ENCODE data around the gene LEP.
"Not testable (repeated sequence)": the region's sequence is repeated elsewhere in the genome, so short reads cannot be mapped to it uniquely, and the experiment has no call there.

Gene LEP

GRCh38 chr7:128231677-128232076 lies 9.4 kb upstream of the LEP start:
- Histone ChIP-seq H3K9me3 (ENCODE audit: insufficient read depth, low read depth, low read length) (no peaks in the 10 kb centered on the region), H3K27me3 (ENCODE audit: insufficient read depth, low read length) (no peaks in the 10 kb centered on the region), H3K9ac (ENCODE audit: low read depth, low read length) (no peak overlapping the region), H3K4me3 (ENCODE audit: low read length) (no peak overlapping the region), H3K27ac (ENCODE audit: low read depth, low read length) (no peak overlapping the region), H3K36me3 (ENCODE audit: insufficient read depth, low read length) (no peaks in the 10 kb centered on the region), H3K4me1 (ENCODE audit: insufficient read depth, low read length) (no peaks in the 10 kb centered on the region; the same call in none of the 2 replicates)
- 88% methylated on average over 6 of the region's 6 CpGs for WGBS

GRCh38 chr7:128233471-128233870 lies 7.6 kb upstream of the LEP start:
- no peaks in the 10 kb centered on the region for H3K27me3 ChIP-seq (ENCODE audit: insufficient read depth, low read length)
- H3K4me1 ChIP-seq (ENCODE audit: insufficient read depth, low read length): no peaks in the 10 kb centered on the region; the same call in none of the 2 replicates
- WGBS: 77% methylated on average over 5 of the region's 5 CpGs
- H3K4me3 ChIP-seq (ENCODE audit: low read length): no peak overlapping the region
- H3K9ac ChIP-seq (ENCODE audit: low read depth, low read length): no peak overlapping the region
- no peaks in the 10 kb centered on the region for H3K9me3 ChIP-seq (ENCODE audit: insufficient read depth, low read depth, low read length)
- H3K27ac ChIP-seq (ENCODE audit: low read depth, low read length): no peak overlapping the region
- H3K36me3 ChIP-seq (ENCODE audit: insufficient read depth, low read length): no peaks in the 10 kb centered on the region

DNA sequence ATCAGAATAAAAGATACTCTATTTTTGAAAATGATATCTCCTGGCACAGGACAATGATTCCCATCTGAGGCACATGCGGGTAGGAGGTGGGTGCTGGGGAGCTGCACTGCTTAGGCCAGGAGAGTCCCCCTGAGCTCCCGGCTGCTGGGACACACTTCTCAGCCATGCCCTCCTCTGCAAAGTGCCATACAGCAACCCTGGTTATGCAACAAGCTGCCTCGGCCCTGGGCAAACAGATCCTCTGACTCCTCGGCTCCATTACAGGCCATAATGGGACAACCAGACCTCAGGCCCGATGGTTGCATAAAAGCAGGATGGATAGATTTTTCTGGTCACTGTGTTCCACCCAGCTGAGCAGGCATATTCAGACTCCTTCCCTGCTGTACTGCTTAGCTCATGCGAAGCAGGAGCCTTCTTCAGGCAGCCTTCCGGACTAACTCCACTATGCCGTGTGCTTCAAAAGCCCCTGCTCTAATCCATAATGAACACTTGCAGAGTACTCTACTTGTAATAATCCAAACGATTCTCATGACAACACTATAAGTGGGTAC lies 6.5 kb upstream of the LEP start:
- H3K4me1 ChIP-seq (ENCODE audit: insufficient read depth, low read length): no peaks in the 10 kb centered on the region; the same call in none of the 2 replicates
- no peaks in the 10 kb centered on the region for H3K27me3 ChIP-seq (ENCODE audit: insufficient read depth, low read length)
- no peak overlapping the region for H3K9ac ChIP-seq (ENCODE audit: low read depth, low read length)
- WGBS: 90% methylated on average over 9 of the region's 9 CpGs
- no peak overlapping the region for H3K27ac ChIP-seq (ENCODE audit: low read depth, low read length)
- H3K36me3 ChIP-seq (ENCODE audit: insufficient read depth, low read length): no peaks in the 10 kb centered on the region
- no peak overlapping the region for H3K4me3 ChIP-seq (ENCODE audit: low read length)
- H3K9me3 ChIP-seq (ENCODE audit: insufficient read depth, low read depth, low read length): peaks cover 7% of the 10 kb centered on the region; the same call in 1 of the 2 replicates

DNA sequence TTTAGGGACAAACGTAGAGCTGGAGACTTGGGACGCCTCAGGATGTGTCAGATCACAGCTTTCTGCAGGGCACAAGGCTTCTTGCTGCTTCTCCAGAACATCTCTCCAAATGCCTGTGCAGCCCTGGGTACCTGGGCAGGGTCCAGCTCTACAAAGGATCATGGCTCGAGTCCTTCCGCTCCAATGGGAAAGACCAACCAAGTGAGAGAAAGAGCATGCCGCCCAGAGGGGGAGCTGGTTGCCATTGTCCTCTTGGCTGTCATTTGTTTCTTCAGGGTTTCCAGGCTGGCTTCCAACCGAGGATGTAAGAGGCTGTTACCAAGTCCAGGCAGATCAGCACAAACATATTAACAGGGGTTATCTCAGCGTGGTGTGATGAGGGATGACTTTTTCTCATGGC lies 5.6 kb upstream of the LEP start:
- H3K27ac ChIP-seq (ENCODE audit: low read depth, low read length): no peak overlapping the region

GRCh38 chr7:128236924-128237586 lies 4.0 kb upstream of the LEP start:
- Histone ChIP-seq H3K9me3 (ENCODE audit: insufficient read depth, low read depth, low read length) (peaks cover 12% of the 10 kb centered on the region), H3K27me3 (ENCODE audit: insufficient read depth, low read length) (no peaks in the 10 kb centered on the region), H3K4me1 (ENCODE audit: insufficient read depth, low read length) (no peaks in the 10 kb centered on the region; the same call in 1 of the 2 replicates), H3K9ac (ENCODE audit: low read depth, low read length) (no peak overlapping the region), H3K4me3 (ENCODE audit: low read length) (no peak overlapping the region), H3K27ac (ENCODE audit: low read depth, low read length) (no peak overlapping the region), H3K36me3 (ENCODE audit: insufficient read depth, low read length) (no peaks in the 10 kb centered on the region)
- 86% methylated on average over 1 of the region's 1 CpG for WGBS

More for the DNA sequence above, 5.6 kb upstream of the LEP start:
- WGBS: 75% methylated on average over 7 of the region's 7 CpGs
- Histone ChIP-seq H3K9me3 (ENCODE audit: insufficient read depth, low read depth, low read length) (peaks cover 11% of the 10 kb centered on the region), H3K4me1 (ENCODE audit: insufficient read depth, low read length) (no peaks in the 10 kb centered on the region; the same call in 1 of the 2 replicates), H3K9ac (ENCODE audit: low read depth, low read length) (no peak overlapping the region), H3K4me3 (ENCODE audit: low read length) (no peak overlapping the region), H3K27me3 (ENCODE audit: insufficient read depth, low read length) (no peaks in the 10 kb centered on the region), H3K36me3 (ENCODE audit: insufficient read depth, low read length) (no peaks in the 10 kb centered on the region)

DNA sequence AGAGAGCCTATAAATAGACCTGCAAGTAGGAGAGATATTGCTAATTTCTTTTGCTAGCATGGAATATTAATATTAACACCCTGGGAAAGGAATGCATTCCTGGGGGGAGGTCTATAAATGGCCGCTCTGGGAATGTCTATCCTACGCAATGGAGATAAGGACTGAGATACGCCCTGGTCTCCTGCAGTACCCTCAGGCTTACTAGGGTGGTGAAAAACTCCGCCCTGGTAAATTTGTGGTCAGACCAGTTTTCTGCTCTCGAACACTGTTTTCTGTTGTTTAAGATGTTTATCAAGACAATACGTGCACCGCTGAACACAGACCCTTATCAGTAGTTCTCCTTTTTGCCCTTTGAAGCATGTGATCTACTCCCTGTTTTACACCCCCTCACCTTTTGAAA lies 1.9 kb upstream of the LEP start:
- not testable (repeated sequence) for H3K4me1 ChIP-seq (ENCODE audit: insufficient read depth, low read length); H3K4me3 ChIP-seq (ENCODE audit: low read length); H3K36me3 ChIP-seq (ENCODE audit: insufficient read depth, low read length); H3K9ac ChIP-seq (ENCODE audit: low read depth, low read length); H3K27me3 ChIP-seq (ENCODE audit: insufficient read depth, low read length); H3K27ac ChIP-seq (ENCODE audit: low read depth, low read length)
- 81% methylated on average over 7 of the region's 7 CpGs for WGBS
- H3K9me3 ChIP-seq (ENCODE audit: insufficient read depth, low read depth, low read length): peaks cover 12% of the 10 kb centered on the region

- no peaks in the 10 kb centered on the region for H3K27me3 ChIP-seq (ENCODE audit: insufficient read depth, low read length)
- H3K4me1 ChIP-seq (ENCODE audit: insufficient read depth, low read length): no peaks in the 10 kb centered on the region
- no peak overlapping the region for H3K4me3 ChIP-seq (ENCODE audit: low read length)
- peaks cover 12% of the 10 kb centered on the region for H3K9me3 ChIP-seq (ENCODE audit: insufficient read depth, low read depth, low read length)
- H3K36me3 ChIP-seq (ENCODE audit: insufficient read depth, low read length): no peaks in the 10 kb centered on the region
- H3K9ac ChIP-seq (ENCODE audit: low read depth, low read length): no peak overlapping the region
- no peak overlapping the region for H3K27ac ChIP-seq (ENCODE audit: low read depth, low read length)
- 95% methylated on average over 11 of the region's 11 CpGs for WGBS
Measured at GRCh38 chr7:128242661-128243060, 1.6 kb downstream of the LEP start.

- Histone ChIP-seq H3K27ac (ENCODE audit: low read depth, low read length) (no peak overlapping the region), H3K36me3 (ENCODE audit: insufficient read depth, low read length) (no peaks in the 10 kb centered on the region), H3K27me3 (ENCODE audit: insufficient read depth, low read length) (no peaks in the 10 kb centered on the region), H3K9me3 (ENCODE audit: insufficient read depth, low read depth, low read length) (peaks cover 12% of the 10 kb centered on the region), H3K4me3 (ENCODE audit: low read length) (no peak overlapping the region), H3K9ac (ENCODE audit: low read depth, low read length) (no peak overlapping the region), H3K4me1 (ENCODE audit: insufficient read depth, low read length) (no peaks in the 10 kb centered on the region)
- 90% methylated on average over 7 of the region's 7 CpGs for WGBS
Measured at GRCh38 chr7:128243273-128243672, 2.2 kb downstream of the LEP start.

DNA sequence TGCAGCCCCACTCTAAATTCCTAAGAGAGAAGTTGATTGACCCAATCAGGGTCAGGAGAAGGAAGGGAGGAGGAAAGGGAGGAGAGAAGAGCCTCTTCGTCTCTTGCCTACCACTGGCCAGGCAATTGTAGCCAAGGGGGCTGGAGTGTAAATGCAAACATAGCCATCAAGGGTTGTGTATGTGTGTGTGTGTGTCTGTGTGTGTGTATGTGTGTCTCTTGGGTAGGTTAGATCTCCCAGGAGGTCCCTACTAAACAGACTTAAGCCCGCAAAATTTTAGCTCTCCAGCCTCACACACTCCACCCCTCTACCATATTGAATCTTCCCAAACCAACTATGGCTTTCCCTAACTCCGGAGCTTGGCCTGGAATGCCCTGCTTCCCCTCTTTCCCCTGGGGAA lies 3.8 kb downstream of the LEP start:
- peaks cover 5% of the 10 kb centered on the region for H3K9me3 ChIP-seq (ENCODE audit: insufficient read depth, low read depth, low read length)
- no peak overlapping the region for H3K4me3 ChIP-seq (ENCODE audit: low read length)
- no peaks in the 10 kb centered on the region for H3K27me3 ChIP-seq (ENCODE audit: insufficient read depth, low read length)
- no peaks in the 10 kb centered on the region for H3K36me3 ChIP-seq (ENCODE audit: insufficient read depth, low read length)
- 92% methylated on average over 3 of the region's 3 CpGs for WGBS
- H3K4me1 ChIP-seq (ENCODE audit: insufficient read depth, low read length): no peaks in the 10 kb centered on the region
- H3K27ac ChIP-seq (ENCODE audit: low read depth, low read length): no peak overlapping the region
- no peak overlapping the region for H3K9ac ChIP-seq (ENCODE audit: low read depth, low read length)

DNA sequence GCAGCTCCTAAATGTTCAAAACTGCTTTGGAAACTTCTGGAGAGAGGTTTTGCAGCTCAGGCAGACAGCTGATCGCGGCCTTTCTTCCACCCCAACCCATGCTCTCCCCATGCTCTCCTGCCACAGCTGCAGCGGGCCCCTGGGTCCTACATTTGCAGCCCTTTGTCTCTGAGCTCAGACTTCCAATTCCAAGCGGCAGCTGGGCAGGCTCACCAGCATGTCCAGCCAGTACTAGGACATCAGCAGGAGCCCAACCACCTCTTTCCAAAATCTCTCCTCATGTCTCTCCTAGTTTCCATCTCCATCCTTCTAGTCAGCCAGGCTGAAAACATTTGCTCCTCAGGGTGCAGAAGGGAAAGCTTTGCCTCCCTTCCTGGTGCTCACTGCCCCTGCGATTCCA lies 6.0 kb downstream of the LEP start:
- Histone ChIP-seq H3K9ac (ENCODE audit: low read depth, low read length) (no peak overlapping the region), H3K27me3 (ENCODE audit: insufficient read depth, low read length) (no peaks in the 10 kb centered on the region), H3K36me3 (ENCODE audit: insufficient read depth, low read length) (no peaks in the 10 kb centered on the region), H3K27ac (ENCODE audit: low read depth, low read length) (no peak overlapping the region), H3K4me3 (ENCODE audit: low read length) (no peak overlapping the region), H3K9me3 (ENCODE audit: insufficient read depth, low read depth, low read length) (no peaks in the 10 kb centered on the region), H3K4me1 (ENCODE audit: insufficient read depth, low read length) (no peaks in the 10 kb centered on the region)
- WGBS: 93% methylated on average over 5 of the region's 5 CpGs

GRCh38 chr7:128247640-128248194 lies 6.6 kb downstream of the LEP start:
- Histone ChIP-seq H3K9me3 (ENCODE audit: insufficient read depth, low read depth, low read length) (no peaks in the 10 kb centered on the region), H3K4me3 (ENCODE audit: low read length) (no peak overlapping the region), H3K27me3 (ENCODE audit: insufficient read depth, low read length) (no peaks in the 10 kb centered on the region), H3K36me3 (ENCODE audit: insufficient read depth, low read length) (no peaks in the 10 kb centered on the region), H3K27ac (ENCODE audit: low read depth, low read length) (no peak overlapping the region), H3K9ac (ENCODE audit: low read depth, low read length) (no peak overlapping the region), H3K4me1 (ENCODE audit: insufficient read depth, low read length) (no peaks in the 10 kb centered on the region)
- WGBS: 96% methylated on average over 7 of the region's 7 CpGs

Measured in HUES64 (cell line).